Type B pancreatic cell (in vitro differentiated cells): ENCODE data around the gene BTG1. TPM values are rescaled to one million over a fixed set of nuclear protein-coding genes. Genes with fewer than 3 reads are reported as not detected.

ENCODE experiments used
- DNase-seq: peaks from one replicate; pipeline ENCODE4 v3.0.0; 2021; ENCODE audit warnings: mixed read lengths; ENCODE audit not compliant: unreplicated experiment; ENCODE audit errors: extremely low spot score
- H3K27ac Mint-ChIP-seq: 2 replicates; pipeline ENCODE4 v1.8.0; 2021; ENCODE audit warnings: mild to moderate bottlenecking, mixed read lengths
- H3K27me3 Mint-ChIP-seq: 2 replicates; pipeline ENCODE4 v1.8.0; 2021; ENCODE audit warnings: mixed read lengths
- H3K36me3 Mint-ChIP-seq: 2 replicates; pipeline ENCODE4 v1.8.0; 2021; ENCODE audit warnings: mixed read lengths
- H3K4me1 Mint-ChIP-seq: one replicate; pipeline ENCODE4 v1.8.0; 2021; ENCODE audit warnings: mixed read lengths; ENCODE audit not compliant: unreplicated experiment
- H3K4me3 Mint-ChIP-seq: 2 replicates; pipeline ENCODE4 v1.8.0; 2021; ENCODE audit warnings: mild to moderate bottlenecking, mixed read lengths
- H3K9me3 Mint-ChIP-seq: 2 replicates; pipeline ENCODE4 v1.8.0; 2021; ENCODE audit warnings: mixed read lengths
- total RNA-seq: library from RNA; stranded (reverse); gene quantifications from 2 replicates; pipeline ENCODE4 v1.2.1, GENCODE V29; 2021; ENCODE audit warnings: low replicate concordance
- TF ChIP-seq, protein P1 (sequence below): fragments of 200-600 bp; sonication (generic); conservative IDR thresholded peaks from 2 replicates; pipeline ENCODE4 v1.5.0; 2021; ENCODE audit warnings: antibody characterized with exemption, mild to moderate bottlenecking

BTG1 gene
- total RNA-seq, 1 donor from 2014 or later = 116 TPM

DNA sequence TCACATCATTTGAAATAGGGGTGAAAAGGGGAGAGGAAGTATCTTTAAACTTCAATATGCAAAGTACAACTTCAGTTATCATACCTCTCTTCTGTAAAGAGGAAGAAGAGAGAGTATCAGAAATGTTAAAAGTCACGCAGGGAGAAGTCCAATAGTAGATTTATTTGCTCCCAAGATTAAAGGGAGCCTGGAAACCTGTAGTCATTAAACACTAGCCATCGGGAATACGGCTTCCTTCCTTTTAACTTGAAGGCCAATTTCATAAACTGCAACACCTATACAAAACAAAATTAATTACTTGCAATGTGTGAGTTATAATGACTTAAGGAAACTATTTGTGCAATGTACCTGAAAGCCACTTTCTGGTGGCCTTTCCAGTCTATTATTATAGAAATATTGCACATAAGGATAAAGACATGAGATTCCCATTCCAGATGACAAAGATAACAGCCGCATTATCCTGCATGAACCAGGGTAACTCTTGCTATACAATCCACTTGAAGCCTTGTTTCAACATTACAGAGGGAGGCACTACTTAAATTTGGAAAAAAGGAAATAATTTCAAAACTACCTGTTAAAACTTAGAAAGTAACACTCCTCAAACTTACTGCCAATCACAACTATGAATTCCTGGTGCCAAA, 4.6 kb downstream of the BTG1 start:
- TF ChIP-seq, protein P1, sequence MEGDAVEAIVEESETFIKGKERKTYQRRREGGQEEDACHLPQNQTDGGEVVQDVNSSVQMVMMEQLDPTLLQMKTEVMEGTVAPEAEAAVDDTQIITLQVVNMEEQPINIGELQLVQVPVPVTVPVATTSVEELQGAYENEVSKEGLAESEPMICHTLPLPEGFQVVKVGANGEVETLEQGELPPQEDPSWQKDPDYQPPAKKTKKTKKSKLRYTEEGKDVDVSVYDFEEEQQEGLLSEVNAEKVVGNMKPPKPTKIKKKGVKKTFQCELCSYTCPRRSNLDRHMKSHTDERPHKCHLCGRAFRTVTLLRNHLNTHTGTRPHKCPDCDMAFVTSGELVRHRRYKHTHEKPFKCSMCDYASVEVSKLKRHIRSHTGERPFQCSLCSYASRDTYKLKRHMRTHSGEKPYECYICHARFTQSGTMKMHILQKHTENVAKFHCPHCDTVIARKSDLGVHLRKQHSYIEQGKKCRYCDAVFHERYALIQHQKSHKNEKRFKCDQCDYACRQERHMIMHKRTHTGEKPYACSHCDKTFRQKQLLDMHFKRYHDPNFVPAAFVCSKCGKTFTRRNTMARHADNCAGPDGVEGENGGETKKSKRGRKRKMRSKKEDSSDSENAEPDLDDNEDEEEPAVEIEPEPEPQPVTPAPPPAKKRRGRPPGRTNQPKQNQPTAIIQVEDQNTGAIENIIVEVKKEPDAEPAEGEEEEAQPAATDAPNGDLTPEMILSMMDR = no peak
- peak overlapping the region; percentile 63 for H3K27ac Mint-ChIP-seq
- H3K4me1 Mint-ChIP-seq = peaks cover 51% of the 10 kb centered on the region
- no peaks in the 10 kb centered on the region for H3K27me3 Mint-ChIP-seq
- peaks cover 5% of the 10 kb centered on the region for H3K9me3 Mint-ChIP-seq
- peak overlapping the region; percentile 97 for H3K4me3 Mint-ChIP-seq
- H3K36me3 Mint-ChIP-seq = peaks cover 70% of the 10 kb centered on the region
- no peak for DNase-seq

DNA sequence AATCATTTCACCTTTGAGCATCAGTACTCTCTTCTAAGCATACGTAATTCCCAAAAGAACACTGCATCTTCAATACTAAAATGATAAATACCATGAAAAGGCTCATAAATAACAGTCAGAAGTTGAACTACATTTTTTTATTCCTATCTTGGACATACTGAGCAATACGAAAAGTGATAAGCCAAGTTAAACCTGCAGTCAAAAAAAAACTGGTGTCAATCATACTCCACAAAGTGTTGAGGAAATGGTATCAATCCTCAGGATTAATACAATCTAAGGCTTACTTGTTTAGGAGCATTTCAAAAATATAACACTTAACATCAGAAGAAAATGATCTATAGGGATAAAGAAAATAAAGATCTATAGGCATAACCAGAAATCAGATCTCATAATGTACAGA, 5.5 kb downstream of the BTG1 start:
- H3K27ac Mint-ChIP-seq = peak overlapping the region; percentile 57
- peak overlapping the region; percentile 97 for H3K4me3 Mint-ChIP-seq
- H3K36me3 Mint-ChIP-seq = peaks cover 70% of the 10 kb centered on the region
- TF ChIP-seq, protein P1 = no peak
- peaks cover 54% of the 10 kb centered on the region for H3K4me1 Mint-ChIP-seq
- no peaks in the 10 kb centered on the region for H3K27me3 Mint-ChIP-seq
- no peak for DNase-seq
- peaks cover 5% of the 10 kb centered on the region for H3K9me3 Mint-ChIP-seq

DNA sequence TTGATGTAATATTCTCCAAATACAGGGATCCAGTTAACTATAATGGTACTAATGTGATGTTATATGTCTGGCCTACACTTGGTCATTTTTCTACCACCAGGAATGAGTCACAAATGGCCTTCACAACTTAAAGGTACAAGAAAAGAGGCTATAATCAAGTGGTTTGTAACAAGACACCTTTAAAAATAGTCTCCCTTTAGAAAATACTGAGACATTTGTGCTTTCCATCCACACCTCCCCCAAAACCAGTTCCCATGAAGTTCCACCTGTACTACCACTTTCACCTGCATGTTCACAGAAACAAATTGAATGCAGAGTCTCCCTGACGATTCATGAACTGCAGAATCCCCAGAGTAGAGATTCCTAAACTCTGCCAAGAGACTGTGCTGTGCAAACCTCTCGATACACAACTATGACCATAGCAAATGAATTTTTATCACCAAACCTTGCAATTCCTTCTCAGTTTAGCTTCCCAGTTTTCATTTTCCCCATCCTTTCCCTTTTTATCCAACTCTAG, 6.0 kb downstream of the BTG1 start:
- Mint-ChIP-seq H3K4me1 (peaks cover 59% of the 10 kb centered on the region), H3K27me3 (no peaks in the 10 kb centered on the region)
- TF ChIP-seq, protein P1 = no peak

DNA sequence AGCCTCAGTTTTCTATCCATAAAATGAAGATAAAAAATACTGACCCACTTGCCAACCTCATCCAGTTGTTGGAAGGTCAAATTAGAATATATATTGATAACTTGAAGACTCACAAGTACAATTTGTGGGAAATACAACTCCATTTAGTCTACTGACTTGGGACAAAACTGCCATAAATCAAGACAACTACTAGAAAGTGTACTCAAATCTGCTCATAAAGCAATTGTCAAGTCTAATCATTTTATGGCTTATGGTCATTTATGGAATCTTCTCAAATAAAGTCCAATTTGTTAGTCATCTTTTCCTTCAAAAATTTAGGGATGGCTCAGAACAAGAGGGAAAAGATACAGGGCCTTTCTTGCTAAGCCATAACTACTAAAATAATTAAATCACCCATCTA, 7.0 kb downstream of the BTG1 start:
- TF ChIP-seq, protein P1 = no peak
- H3K27me3 Mint-ChIP-seq = no peaks in the 10 kb centered on the region

More for the DNA sequence above, 6.0 kb downstream of the BTG1 start:
- no peak for DNase-seq
- Mint-ChIP-seq H3K27ac (peak overlapping the region; percentile 57), H3K36me3 (peaks cover 70% of the 10 kb centered on the region), H3K9me3 (peaks cover 5% of the 10 kb centered on the region), H3K4me3 (peak overlapping the region; percentile 97)

DNA sequence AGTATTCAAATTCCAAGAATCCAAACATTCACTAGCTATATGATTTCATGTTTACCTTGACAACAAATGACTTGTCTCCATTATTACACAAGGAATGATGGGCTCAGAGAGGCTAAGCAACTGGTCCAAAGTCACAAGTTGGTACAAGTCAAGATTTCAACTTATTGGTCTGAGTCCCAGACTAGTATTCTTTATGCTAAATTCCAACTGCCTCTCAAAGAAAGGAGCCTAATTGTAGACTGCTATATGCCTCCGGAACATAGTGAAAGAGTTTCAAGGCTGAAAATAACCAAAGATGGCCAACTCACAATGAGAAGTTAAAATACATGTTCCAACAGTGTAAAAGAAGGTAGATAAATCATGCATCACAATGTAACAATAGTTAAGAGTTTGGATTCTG, 7.5 kb downstream of the BTG1 start:
- Mint-ChIP-seq H3K27me3 (no peaks in the 10 kb centered on the region), H3K27ac (peak overlapping the region; percentile 37), H3K36me3 (peaks cover 59% of the 10 kb centered on the region), H3K4me1 (peaks cover 71% of the 10 kb centered on the region), H3K9me3 (peaks cover 5% of the 10 kb centered on the region), H3K4me3 (peak overlapping the region; percentile 97)
- TF ChIP-seq, protein P1 = no peak
- no peak for DNase-seq

More for the DNA sequence above, 7.0 kb downstream of the BTG1 start:
- H3K36me3 Mint-ChIP-seq = peaks cover 62% of the 10 kb centered on the region
- H3K27ac Mint-ChIP-seq = no peak overlapping the region
- peaks cover 5% of the 10 kb centered on the region for H3K9me3 Mint-ChIP-seq
- H3K4me3 Mint-ChIP-seq = peak overlapping the region; percentile 97
- peaks cover 66% of the 10 kb centered on the region for H3K4me1 Mint-ChIP-seq
- no peak for DNase-seq
